Calu3 (cell line): ENCODE data around the gene MPO. TPM values are rescaled to one million over a fixed set of nuclear protein-coding genes. Genes with fewer than 3 reads are reported as not detected.

Source experiments
- BruUV-seq: library from RNA; stranded (reverse); fragments of 400-500 nt; replicated peaks from 2 replicates; lab custom pipeline; 2021; lab: Mats Ljungman, UMichigan
- CTCF ChIA-PET: fragments of 300-600 bp; sonication (Branson Sonifier 250); formaldehyde crosslinking; loops from one replicate; lab custom pipeline; 2022; ENCODE audit warnings: antibody characterized with exemption; lab: Charles Lee
- DNase-seq: peaks from one replicate; pipeline ENCODE4 v3.0.0; 2022
- H3K27ac Mint-ChIP-seq: one replicate; pipeline ENCODE4 v1.8.0; 2022; ENCODE audit warnings: mixed read lengths; ENCODE audit not compliant: unreplicated experiment
- H3K27me3 Mint-ChIP-seq: one replicate; pipeline ENCODE4 v1.8.0; 2022; ENCODE audit warnings: mixed read lengths; ENCODE audit not compliant: unreplicated experiment
- H3K36me3 Mint-ChIP-seq: one replicate; pipeline ENCODE4 v1.8.0; 2022; ENCODE audit warnings: mild to moderate bottlenecking, moderate library complexity, mixed read lengths; ENCODE audit not compliant: insufficient read depth, unreplicated experiment
- H3K4me1 Mint-ChIP-seq: one replicate; pipeline ENCODE4 v1.8.0; 2022; ENCODE audit warnings: mild to moderate bottlenecking, low read depth, mixed read lengths; ENCODE audit not compliant: unreplicated experiment
- H3K4me3 Mint-ChIP-seq: one replicate; pipeline ENCODE4 v1.8.0; 2022; ENCODE audit warnings: mild to moderate bottlenecking, low read depth, moderate library complexity, mixed read lengths; ENCODE audit not compliant: unreplicated experiment
- H3K9me3 Mint-ChIP-seq: one replicate; pipeline ENCODE4 v1.8.0; 2022; ENCODE audit warnings: low read depth, mixed read lengths; ENCODE audit not compliant: unreplicated experiment
- intact Hi-C: fragments of 100-400 bp; cut with micrococcal nuclease; formaldehyde crosslinking; loops from one replicate; pipeline ENCODE4 v1.10.0; 2022; ENCODE audit not compliant: unreplicated experiment
- total RNA-seq: library from RNA; stranded (reverse); gene quantifications from 2 replicates; pipeline ENCODE4 v1.2.3, GENCODE V29; 2022
- TF ChIP-seq, protein P1 (sequence below): fragments of 200-600 bp; IDR thresholded peaks from one replicate; pipeline ENCODE4 v1.8.0; 2022; ENCODE audit warnings: antibody characterized with exemption; ENCODE audit not compliant: unreplicated experiment

The MPO gene
- total RNA-seq, 1 experiment from 2014 or later, result not detected

DNA sequence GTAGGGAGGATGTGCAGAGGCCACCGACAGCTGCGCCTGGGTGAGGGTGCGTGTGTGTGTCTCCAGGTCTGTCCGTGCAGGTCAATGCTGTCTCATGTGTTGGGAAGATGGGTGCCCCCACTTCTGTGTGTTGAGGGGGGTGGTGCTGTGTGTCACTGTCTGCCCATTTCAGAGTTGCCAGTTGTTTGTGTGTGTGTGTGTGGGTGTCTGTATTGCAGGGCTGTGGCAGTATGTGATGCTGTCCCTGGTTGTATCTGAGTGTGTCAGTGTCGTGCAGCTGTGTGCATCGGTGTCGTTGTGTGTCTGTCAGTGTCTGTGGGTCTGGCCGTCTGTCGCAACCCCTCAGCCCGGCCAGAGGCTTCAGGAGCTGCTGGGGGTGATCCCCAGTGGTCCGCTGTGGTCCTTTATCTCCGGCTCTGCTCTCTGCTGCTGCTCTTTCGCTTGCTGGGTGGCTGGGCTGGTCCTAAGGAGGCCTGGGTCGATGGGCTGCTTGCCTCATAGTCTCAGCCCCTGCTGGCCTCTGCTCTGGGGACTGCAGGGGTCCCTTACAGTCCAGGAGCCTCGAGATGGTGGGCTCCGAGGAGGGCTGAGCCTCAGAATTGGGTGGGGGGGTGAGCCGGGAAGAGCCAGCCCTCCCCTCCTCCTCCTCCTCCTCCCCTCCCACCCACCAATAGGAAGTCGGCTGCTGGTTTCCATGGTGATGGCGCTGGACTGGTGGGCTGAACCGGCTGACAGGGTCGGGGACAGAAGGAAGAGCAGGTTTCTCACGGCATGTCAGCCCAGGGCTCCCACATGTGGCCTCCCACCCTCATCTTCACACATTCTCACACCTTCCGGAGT, 47.7 kb upstream of the MPO start, which contains the start of gene TSPOAP1:
Gene TSPOAP1, minus strand, starts transcription at position 601 of the 840 bp plus-strand sequence. CDS start 875 bp downstream, outside the sequence.
- H3K4me3 Mint-ChIP-seq, result no peak within 1 kb of the TSS
- DNase-seq, result no peak
- H3K9me3 Mint-ChIP-seq, result no peaks in the 10 kb centered on the region
- no peak within 1 kb of the TSS for H3K27ac Mint-ChIP-seq
- BruUV-seq, result no TSS peak
- no peaks in the 10 kb centered on the region for H3K4me1 Mint-ChIP-seq
- H3K36me3 Mint-ChIP-seq, result peaks cover 4% of the 10 kb centered on the region
- intact Hi-C loops, result no loop called here
- CTCF ChIA-PET, result interaction anchor here (0.6 to 1.6 kb wide), 2 partner anchors 23 to 89 kb away, joined by 5 to 8 read pairs; partner anchors contain the start of gene SUPT4H1
- H3K27me3 Mint-ChIP-seq, result peaks cover 62% of the 10 kb centered on the region
- TF ChIP-seq, protein P1, sequence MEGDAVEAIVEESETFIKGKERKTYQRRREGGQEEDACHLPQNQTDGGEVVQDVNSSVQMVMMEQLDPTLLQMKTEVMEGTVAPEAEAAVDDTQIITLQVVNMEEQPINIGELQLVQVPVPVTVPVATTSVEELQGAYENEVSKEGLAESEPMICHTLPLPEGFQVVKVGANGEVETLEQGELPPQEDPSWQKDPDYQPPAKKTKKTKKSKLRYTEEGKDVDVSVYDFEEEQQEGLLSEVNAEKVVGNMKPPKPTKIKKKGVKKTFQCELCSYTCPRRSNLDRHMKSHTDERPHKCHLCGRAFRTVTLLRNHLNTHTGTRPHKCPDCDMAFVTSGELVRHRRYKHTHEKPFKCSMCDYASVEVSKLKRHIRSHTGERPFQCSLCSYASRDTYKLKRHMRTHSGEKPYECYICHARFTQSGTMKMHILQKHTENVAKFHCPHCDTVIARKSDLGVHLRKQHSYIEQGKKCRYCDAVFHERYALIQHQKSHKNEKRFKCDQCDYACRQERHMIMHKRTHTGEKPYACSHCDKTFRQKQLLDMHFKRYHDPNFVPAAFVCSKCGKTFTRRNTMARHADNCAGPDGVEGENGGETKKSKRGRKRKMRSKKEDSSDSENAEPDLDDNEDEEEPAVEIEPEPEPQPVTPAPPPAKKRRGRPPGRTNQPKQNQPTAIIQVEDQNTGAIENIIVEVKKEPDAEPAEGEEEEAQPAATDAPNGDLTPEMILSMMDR, result no peak

DNA sequence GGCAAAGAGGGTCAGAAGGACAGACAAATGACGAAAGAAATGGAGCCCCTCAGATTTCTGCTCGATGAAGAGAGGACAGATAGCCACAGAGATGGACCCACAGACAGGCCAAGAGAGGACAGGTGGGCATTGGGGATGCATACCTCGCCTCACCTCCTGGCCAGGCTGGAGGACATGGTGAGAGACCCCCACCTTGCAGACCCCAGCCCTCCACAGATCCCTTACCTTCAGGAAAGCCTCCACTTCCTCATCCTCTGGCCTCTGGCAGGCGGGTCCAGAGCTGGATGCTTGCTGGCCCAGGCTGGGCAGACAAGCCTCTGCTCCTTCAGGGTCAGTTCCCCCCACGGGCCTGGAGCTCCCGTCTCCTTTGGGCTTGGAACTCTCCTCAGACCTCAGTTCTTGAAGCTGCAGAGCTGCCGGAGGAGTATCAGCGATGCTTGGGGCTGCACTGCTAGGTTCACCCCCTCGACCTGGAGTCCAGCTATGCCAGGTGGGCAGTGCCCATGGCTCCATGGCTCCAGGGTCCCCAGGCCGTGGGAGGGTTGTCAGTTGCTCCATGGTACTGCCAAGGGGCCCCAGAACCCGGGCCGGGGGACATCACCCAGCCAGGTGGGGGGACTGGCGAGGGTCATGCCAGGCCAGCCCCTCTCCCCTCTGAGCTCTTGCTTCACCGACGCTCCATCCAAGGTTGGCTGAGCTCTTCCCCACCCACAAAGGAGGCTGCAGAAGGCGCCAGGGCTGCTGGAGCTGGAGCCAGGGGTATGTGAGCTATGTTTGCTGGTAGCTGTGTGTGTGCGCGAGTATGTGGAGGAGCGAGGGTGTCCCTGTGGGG, 46.8 kb upstream of the MPO start:
- intact Hi-C loops, result no loop called here
- CTCF ChIA-PET, result interaction anchor here (0.6 to 1.6 kb wide), 2 partner anchors 24 to 90 kb away, joined by 5 to 8 read pairs; partner anchors contain the start of gene SUPT4H1
- no peaks in the 10 kb centered on the region for H3K4me1 Mint-ChIP-seq
- H3K36me3 Mint-ChIP-seq, result peaks cover 4% of the 10 kb centered on the region
- DNase-seq, result no peak
- H3K27me3 Mint-ChIP-seq, result peaks cover 71% of the 10 kb centered on the region
- H3K4me3 Mint-ChIP-seq, result no peak overlapping the region
- no TSS peak for BruUV-seq
- no peaks in the 10 kb centered on the region for H3K9me3 Mint-ChIP-seq
- H3K27ac Mint-ChIP-seq, result no peak overlapping the region
- TF ChIP-seq, protein P1, result no peak

DNA sequence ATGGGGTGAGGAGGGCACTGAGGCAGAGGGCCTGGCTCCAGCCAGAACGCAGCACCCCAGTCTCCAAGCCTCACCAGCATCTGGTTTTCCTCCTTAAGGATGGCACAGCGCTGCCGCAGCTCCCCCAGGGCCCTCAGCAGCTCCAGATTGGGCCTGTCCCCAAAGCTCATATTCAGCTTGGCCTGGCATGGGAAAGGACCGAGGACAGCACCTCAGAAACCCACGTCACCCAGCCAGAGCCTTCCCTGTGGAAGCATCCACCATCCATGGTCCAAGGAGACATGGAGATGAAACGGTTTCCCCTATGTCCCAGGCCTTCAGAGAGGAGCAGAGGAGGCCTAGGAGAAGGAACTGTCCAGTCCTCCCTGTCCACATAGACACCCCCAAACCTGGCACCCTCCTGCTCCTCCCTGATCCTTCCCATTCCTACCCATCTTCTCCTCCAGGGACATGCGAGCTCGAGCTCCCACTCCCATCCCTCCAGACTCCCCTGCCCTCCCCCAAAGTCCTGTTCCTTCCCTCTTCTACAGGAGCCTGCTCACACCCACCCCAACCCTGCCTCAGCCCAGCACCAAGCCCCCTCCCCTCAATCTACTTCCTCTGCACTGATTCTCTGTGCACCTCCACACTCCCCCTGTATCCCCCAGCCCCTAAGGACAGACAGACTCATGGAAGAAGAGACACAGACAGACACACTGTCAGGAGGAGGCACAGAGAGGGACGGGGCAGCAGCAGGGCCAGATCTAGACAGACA, 46.1 kb upstream of the MPO start:
- no TSS peak for BruUV-seq
- TF ChIP-seq, protein P1, result no peak
- Mint-ChIP-seq H3K36me3 (peaks cover under 1% of the 10 kb centered on the region), H3K27me3 (peaks cover 79% of the 10 kb centered on the region), H3K4me1 (no peaks in the 10 kb centered on the region), H3K9me3 (no peaks in the 10 kb centered on the region), H3K27ac (no peak overlapping the region), H3K4me3 (no peak overlapping the region)
- intact Hi-C loops, result no loop called here
- no peak for DNase-seq
- CTCF ChIA-PET, result interaction anchor here (1.6 kb wide), 1 partner anchor 25 kb away, joined by 5 read pairs; the partner anchor contains the start of gene SUPT4H1

DNA sequence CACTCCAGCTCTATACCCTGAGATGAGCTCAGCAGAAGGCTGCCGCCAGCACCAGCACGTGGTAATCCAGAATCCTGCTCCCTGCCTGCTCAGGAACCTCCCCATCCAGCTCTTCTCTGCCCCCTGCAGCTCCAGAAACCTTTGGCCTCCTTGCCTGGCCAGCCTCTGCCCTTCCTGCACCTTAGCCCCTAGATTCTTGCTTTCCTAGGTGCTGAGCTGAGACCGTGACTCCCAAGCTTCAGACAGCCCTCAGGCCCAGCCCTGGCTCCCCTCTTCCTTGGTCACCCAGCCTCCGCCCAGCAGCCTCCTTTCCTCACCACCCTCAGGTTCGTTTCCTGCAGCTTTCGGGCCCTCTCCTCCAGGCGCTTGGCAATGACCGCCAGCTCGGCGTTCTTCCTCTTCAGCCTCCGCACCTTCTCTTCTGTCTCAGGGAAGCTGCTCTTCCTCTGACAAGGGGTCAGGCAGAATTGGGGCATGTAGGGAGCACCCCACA, 45.3 kb upstream of the MPO start:
- TF ChIP-seq, protein P1, result no peak
- no peak for DNase-seq
- CTCF ChIA-PET, result no interaction called here
- intact Hi-C loops, result no loop called here
- H3K4me1 Mint-ChIP-seq, result no peaks in the 10 kb centered on the region
- no peak overlapping the region for H3K4me3 Mint-ChIP-seq
- no TSS peak for BruUV-seq
- no peaks in the 10 kb centered on the region for H3K9me3 Mint-ChIP-seq
- H3K27ac Mint-ChIP-seq, result no peak overlapping the region
- peaks cover 86% of the 10 kb centered on the region for H3K27me3 Mint-ChIP-seq
- no peaks in the 10 kb centered on the region for H3K36me3 Mint-ChIP-seq
